Measurements from ENCODE around the gene OR2B6.

OR2B6 gene

GRCh38 chr6:27986928-27987725, 30.1 kb downstream of the OR2B6 start:
- TF ChIP-seq CTCF (IDR thresholded peaks at IDR 0.05; ENCODE audit: low read depth, low read length): no peak
- in situ Hi-C loops (cut with HindIII; ENCODE audit: low sequenced_read_pairs): no loop called here
- H3K4me3 ChIP-seq (ENCODE audit: low read depth, low read length): no peak overlapping the region
- DNase-seq (ENCODE audit: low read depth, low spot score): no peak

GRCh38 chr6:27994616-27995015, 37.6 kb downstream of the OR2B6 start:
- no peak for TF ChIP-seq CTCF (IDR thresholded peaks at IDR 0.05; ENCODE audit: low read depth, low read length)
- in situ Hi-C loops (cut with HindIII; ENCODE audit: low sequenced_read_pairs): no loop called here
- no peak overlapping the region for H3K4me3 ChIP-seq (ENCODE audit: low read depth, low read length)
- no peak for DNase-seq (ENCODE audit: low read depth, low spot score)

GRCh38 chr6:28000351-28001045, 43.5 kb downstream of the OR2B6 start:
- no peak overlapping the region for H3K4me3 ChIP-seq (ENCODE audit: low read depth, low read length)
- TF ChIP-seq CTCF (IDR thresholded peaks at IDR 0.05; ENCODE audit: low read depth, low read length): no peak
- in situ Hi-C loops (cut with HindIII; ENCODE audit: low sequenced_read_pairs): no loop called here
- DNase-seq (ENCODE audit: low read depth, low spot score): no peak

- H3K4me3 ChIP-seq (ENCODE audit: low read depth, low read length): no peak overlapping the region
- no peak for DNase-seq (ENCODE audit: low read depth, low spot score)
- in situ Hi-C loops (cut with HindIII; ENCODE audit: low sequenced_read_pairs): no loop called here
- TF ChIP-seq CTCF (IDR thresholded peaks at IDR 0.05; ENCODE audit: low read depth, low read length): no peak
Measured at GRCh38 chr6:28001351-28001750, 44.3 kb downstream of the OR2B6 start.

- TF ChIP-seq CTCF (IDR thresholded peaks at IDR 0.05; ENCODE audit: low read depth, low read length): no peak
- in situ Hi-C loops (cut with HindIII; ENCODE audit: low sequenced_read_pairs): no loop called here
Measured at GRCh38 chr6:28001751-28002150, 44.7 kb downstream of the OR2B6 start.

GRCh38 chr6:28002161-28002560, 45.1 kb downstream of the OR2B6 start:
- no peak overlapping the region for H3K4me3 ChIP-seq (ENCODE audit: low read depth, low read length)
- TF ChIP-seq CTCF (IDR thresholded peaks at IDR 0.05; ENCODE audit: low read depth, low read length): no peak
- DNase-seq (ENCODE audit: low read depth, low spot score): no peak
- in situ Hi-C loops (cut with HindIII; ENCODE audit: low sequenced_read_pairs): no loop called here

More at GRCh38 chr6:28001751-28002150, 44.7 kb downstream of the OR2B6 start:
- H3K4me3 ChIP-seq (ENCODE audit: low read depth, low read length): no peak overlapping the region
- DNase-seq (ENCODE audit: low read depth, low spot score): no peak
